Measurements from ENCODE around the gene TBP.

GRCh38 chr6:170554013-170554795 lies at the start of gene TBP:
- TF ChIP-seq EZH2 (IDR thresholded peaks at IDR 0.05; ENCODE audit: insufficient read depth, low read length), result no peak
- TF ChIP-seq CTCF (IDR thresholded peaks at IDR 0.05; ENCODE audit: insufficient read depth, low read depth, low read length), result no peak

Measured in astrocyte (in vitro differentiated cells and primary cell).